ENCODE measurements around the gene FOXL3.

DNA sequence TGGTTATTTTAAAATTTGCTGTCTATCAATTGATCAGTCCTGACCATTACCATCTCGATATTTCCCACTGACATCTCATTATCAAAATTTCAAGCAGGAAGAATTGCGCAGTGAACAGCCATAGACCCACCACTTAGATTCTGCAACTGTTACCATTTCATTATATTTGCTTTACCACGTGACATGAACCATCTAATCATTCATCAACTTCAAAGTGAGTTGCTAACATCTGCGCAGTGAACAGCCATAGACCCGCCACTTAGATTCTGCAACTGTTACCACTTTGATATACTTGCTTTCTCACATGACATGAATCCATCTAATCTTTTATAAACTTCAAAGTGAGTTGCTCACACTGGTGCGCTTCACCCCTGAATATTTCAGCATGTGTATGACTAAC lies 22.5 kb downstream of the FOXL3 start:
- TF ChIP-seq CTCF (IDR thresholded peaks at IDR 0.05) (no peak), ZFX (IDR thresholded peaks at IDR 0.05; ENCODE audit: borderline replicate concordance) (no peak)
